GM13977 (cell line): ENCODE data around the gene SLX4IP.
A peak's percentile ranks its signal among the peaks of the same experiment; 100 is the strongest.
"Not testable (repeated sequence)": the region's sequence is repeated elsewhere in the genome, so short reads cannot be mapped to it uniquely, and the experiment has no call there.

ENCODE experiments used
- DNase-seq: peaks from one replicate; pipeline ENCODE4 v3.0.0; 2012; ENCODE audit warnings: low spot score
- in situ Hi-C: fragments of 300-500 bp; cut with MboI; formaldehyde crosslinking; loops from one replicate; pipeline ENCODE4 v1.12.0; 2022; ENCODE audit warnings: low sequenced_read_pairs, low pct_unique_long_range_greater_than_20kb, mixed read lengths, inconsistent platforms; ENCODE audit not compliant: unreplicated experiment
- TF ChIP-seq, protein P1 (sequence below): IDR thresholded peaks from 2 replicates; pipeline ENCODE4 v1.5.1; 2012; ENCODE audit warnings: mild to moderate bottlenecking, control low read depth; ENCODE audit not compliant: insufficient read depth; ENCODE audit errors: extremely low read depth, missing control alignments

SLX4IP gene

DNA sequence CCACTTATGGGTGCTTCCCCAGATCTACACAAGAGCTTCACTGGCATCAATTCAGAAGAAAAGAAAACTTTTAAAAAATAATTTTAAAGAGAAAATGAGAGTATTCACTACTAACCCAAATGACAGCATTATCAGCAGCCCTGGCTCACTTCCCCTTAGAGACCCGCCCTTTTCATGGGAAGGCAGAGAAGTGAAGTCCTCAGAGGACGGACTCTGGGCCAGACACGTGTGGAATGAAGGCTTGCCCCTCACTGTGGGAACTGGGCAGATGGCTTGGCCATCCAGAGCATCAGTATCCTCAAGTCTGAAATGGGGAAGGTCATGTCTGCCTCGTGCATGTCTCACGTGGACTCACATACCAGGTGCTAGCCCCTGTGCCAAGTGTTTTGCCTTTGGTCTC lies 175.1 kb downstream of the SLX4IP start:
- no peak for DNase-seq
- TF ChIP-seq, protein P1, sequence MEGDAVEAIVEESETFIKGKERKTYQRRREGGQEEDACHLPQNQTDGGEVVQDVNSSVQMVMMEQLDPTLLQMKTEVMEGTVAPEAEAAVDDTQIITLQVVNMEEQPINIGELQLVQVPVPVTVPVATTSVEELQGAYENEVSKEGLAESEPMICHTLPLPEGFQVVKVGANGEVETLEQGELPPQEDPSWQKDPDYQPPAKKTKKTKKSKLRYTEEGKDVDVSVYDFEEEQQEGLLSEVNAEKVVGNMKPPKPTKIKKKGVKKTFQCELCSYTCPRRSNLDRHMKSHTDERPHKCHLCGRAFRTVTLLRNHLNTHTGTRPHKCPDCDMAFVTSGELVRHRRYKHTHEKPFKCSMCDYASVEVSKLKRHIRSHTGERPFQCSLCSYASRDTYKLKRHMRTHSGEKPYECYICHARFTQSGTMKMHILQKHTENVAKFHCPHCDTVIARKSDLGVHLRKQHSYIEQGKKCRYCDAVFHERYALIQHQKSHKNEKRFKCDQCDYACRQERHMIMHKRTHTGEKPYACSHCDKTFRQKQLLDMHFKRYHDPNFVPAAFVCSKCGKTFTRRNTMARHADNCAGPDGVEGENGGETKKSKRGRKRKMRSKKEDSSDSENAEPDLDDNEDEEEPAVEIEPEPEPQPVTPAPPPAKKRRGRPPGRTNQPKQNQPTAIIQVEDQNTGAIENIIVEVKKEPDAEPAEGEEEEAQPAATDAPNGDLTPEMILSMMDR, result no peak
- in situ Hi-C loops, result no loop called here

DNA sequence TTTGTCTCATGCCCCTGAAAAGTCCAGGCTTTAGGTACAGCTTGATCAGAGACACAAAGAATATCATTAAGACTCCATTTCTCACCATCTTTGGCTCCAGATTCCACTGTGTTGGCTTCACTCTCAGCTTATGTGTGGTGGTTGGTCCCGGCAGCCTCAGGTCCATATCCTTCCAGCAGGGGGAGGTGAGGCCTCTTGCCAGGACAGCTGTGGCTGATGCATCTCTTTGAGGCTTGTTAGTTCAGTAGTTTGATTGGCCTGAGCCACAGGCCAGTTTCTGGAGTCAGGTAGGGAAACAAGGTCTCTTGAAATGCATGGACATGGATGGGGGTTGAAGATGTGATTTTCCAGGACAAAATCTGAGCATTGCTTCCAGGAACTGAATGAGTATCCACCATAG lies 176.3 kb downstream of the SLX4IP start:
- TF ChIP-seq, protein P1, result peak; percentile 61
- DNase-seq, result peak; percentile 31
- in situ Hi-C loops, result no loop called here

DNA sequence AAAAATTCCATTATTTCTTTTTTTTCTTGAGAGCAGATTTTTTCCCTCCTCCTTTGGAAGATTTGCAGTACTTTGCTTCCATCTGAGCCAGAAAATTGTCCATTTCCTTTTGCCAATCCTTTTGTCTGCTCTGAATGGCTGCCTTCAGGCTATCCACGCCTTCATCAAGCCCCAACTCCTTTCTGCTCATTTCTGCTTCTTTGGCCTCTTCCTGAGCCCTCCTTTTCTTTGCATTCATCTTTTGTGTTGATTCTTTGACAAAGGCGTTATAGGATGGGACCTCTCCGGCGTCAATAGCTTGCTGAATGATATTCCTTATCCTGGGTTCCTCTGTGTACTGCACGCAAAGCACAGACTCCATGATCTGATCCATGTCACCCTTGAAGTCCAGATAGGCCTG lies 178.3 kb downstream of the SLX4IP start:
- in situ Hi-C loops, result not testable (repeated sequence)

DNA sequence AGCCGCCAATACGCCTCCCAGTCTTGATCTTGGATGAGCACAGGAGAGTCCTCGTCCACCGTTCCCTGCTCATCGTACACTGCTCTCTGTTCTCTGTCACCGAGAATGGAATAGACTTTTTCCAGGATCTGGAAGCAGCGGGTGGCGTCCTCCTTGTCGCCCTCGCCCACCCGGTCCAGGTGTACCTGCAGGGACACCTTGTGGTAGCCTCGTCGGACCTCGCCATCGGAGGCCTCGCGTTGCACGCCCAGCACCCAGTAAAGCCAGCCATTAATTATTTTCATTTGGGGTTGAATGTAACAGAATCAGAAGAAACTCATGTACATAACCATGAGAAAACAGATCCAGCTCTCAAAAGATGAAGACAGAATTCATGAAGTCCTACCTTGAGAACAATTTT lies 178.8 kb downstream of the SLX4IP start:
- in situ Hi-C loops, result no loop called here
- TF ChIP-seq, protein P1, result no peak
- no peak for DNase-seq

More for the DNA sequence above, 178.3 kb downstream of the SLX4IP start:
- not testable (repeated sequence) for DNase-seq

DNA sequence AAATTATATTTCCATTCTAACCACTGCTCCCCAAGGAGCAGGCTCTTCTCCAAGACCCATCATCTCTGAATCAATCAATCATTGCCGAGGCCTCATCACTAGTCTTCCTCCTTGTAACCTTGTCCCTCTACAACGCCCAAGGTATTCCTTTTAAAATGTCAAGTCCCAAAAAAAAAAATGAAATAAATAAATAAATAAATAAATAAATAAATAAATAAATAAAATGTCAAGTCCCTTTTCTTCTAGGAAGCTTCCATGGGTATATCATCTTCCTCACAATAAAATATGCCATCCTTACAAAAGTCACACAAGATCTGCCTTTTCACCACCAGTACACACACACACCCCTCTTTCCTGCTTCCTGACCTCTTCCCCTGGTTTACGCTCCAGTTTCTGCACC lies 181.1 kb downstream of the SLX4IP start:
- in situ Hi-C loops, result no loop called here
- no peak for DNase-seq
- TF ChIP-seq, protein P1, result no peak

DNA sequence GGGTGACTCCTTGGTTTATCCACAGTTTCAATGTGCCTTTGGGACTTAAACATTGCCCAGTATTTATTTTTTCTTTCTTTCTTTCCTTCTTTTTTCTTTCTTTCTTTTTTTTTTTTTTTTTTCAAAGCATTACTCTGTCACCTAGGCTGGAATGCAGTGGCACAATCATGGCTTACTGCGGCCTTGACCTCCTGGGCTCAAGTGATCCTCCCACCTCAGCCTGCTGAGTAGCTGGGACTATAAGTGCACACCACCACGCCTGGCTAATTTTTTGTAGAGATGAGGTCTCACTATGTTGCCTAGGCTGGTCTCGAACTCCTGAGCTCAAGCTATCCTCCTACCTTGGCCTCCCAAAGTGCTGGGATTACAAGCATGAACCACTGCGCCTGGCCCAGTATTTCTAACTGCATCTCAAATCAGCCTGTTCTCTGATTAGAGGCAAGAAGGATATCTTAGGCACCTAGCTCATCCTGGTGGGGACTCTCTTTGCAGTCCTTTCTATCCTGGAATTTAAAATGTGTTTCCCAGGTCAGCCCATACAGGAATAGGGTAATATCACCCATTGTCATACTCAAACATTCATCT lies 182.5 kb downstream of the SLX4IP start:
- DNase-seq, in situ Hi-C loops: not testable (repeated sequence)

DNA sequence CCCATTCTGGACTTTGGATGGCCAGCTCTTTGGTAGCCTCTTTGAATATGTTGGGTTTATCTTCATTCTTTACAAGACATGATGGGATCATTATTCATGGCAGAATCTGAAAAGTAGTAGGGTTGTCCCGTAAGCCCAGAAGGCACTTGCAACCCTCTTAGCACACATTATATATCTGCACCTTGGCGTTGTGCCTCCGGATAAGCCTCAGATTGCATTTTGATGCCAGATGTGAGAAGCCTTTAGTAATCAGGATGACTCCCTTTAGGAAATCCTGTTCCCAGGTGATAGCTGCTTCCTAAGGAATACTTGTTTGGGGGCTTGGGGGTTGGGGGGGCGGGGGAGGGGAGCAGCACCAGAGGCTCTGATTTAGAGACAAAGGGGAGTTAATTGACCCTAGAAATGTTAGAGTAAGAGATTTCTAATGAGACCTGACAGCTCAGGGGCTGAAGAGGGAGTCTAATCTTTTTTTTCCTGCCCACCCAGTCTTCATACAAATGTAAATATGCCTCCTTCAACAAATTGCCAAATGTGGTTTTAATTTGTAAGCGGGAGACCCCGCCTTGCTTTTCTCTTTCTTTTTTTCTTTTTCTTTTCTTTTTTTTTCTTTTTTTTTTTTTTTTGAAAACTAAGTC lies 183.6 kb downstream of the SLX4IP start:
- TF ChIP-seq, protein P1, result no peak
- DNase-seq, result no peak
- in situ Hi-C loops, result no loop called here
